GM20000 (cell line): ENCODE measurements around the gene PRSS2.
"Not testable (repeated sequence)": the region's sequence is repeated elsewhere in the genome, so short reads cannot be mapped to it uniquely, and the experiment has no call there.

Experiments
- DNase-seq: peaks from one replicate; pipeline ENCODE4 v3.0.0; 2012; ENCODE audit warnings: low spot score
- CTCF ChIP-seq: IDR thresholded peaks from 2 replicates; pipeline ENCODE4 v1.5.1; 2012; ENCODE audit warnings: mild to moderate bottlenecking, control low read depth; ENCODE audit errors: extremely low read depth, missing control alignments

PRSS2 gene

GRCh38 chr7:142752376-142753225, 18.2 kb upstream of the PRSS2 start:
- no peak for DNase-seq
- TF ChIP-seq CTCF, result no peak

GRCh38 chr7:142753366-142753765, 17.4 kb upstream of the PRSS2 start:
- TF ChIP-seq CTCF, result no peak

GRCh38 chr7:142753925-142754491, 16.8 kb upstream of the PRSS2 start:
- not testable (repeated sequence) for DNase-seq

More at GRCh38 chr7:142753366-142753765, 17.4 kb upstream of the PRSS2 start:
- DNase-seq, result no peak

- DNase-seq, result no peak
- no peak for TF ChIP-seq CTCF
Observed at GRCh38 chr7:142754681-142755575, 15.8 kb upstream of the PRSS2 start.

GRCh38 chr7:142758312-142758711, 12.5 kb upstream of the PRSS2 start:
- DNase-seq, result not testable (repeated sequence)

- no peak for DNase-seq
- no peak for TF ChIP-seq CTCF
Observed at GRCh38 chr7:142759433-142759832, 11.3 kb upstream of the PRSS2 start.

- no peak for DNase-seq
- no peak for TF ChIP-seq CTCF
Observed at GRCh38 chr7:142760071-142760642, 10.6 kb upstream of the PRSS2 start.

GRCh38 chr7:142761606-142762005, 9.2 kb upstream of the PRSS2 start:
- not testable (repeated sequence) for DNase-seq
